M059J (cell line): ENCODE results near the gene PBX3. TPM values are rescaled to one million over a fixed set of nuclear protein-coding genes. Genes with fewer than 3 reads are reported as not detected.
"Not testable (repeated sequence)": the region's sequence is repeated elsewhere in the genome, so short reads cannot be mapped to it uniquely, and the experiment has no call there.

Source experiments
- DNase-seq: peaks from one replicate; pipeline ENCODE4 v3.0.0-alpha.2; 2012; ENCODE audit warnings: low read depth
- total RNA-seq: library from RNA; depleted of rRNA; stranded (reverse); fragments of >200 nt; shearing (Covaris generic); gene quantifications from 2 replicates; pipeline ENCODE4 v1.2.3, GENCODE V29; 2014

PBX3 gene
- total RNA-seq, 1 experiment from 2014 or later, result 71.5 TPM

- DNase-seq, result no peak
Observed at GRCh38 chr9:125774106-125774505, 26.9 kb downstream of the PBX3 start.

DNA sequence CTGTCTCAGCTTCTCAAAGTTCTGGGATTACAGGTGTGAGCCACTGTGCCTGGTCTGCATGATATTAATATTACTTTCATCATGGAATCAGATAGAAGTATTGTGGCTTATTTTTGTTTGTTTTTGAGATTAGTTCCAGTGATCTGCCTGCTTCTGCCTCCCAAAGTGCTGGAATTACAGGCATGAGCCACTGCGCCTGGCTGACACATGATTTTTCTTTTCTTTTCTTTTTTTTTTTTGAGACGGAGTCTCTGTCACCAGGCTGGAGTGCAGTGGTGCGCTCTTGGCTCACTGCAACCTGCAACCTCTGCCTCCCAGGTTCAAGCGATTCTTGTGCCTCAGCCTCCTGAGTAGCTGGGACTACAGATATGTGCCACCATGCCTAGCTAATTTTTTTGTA lies 29.6 kb downstream of the PBX3 start:
- not testable (repeated sequence) for DNase-seq

DNA sequence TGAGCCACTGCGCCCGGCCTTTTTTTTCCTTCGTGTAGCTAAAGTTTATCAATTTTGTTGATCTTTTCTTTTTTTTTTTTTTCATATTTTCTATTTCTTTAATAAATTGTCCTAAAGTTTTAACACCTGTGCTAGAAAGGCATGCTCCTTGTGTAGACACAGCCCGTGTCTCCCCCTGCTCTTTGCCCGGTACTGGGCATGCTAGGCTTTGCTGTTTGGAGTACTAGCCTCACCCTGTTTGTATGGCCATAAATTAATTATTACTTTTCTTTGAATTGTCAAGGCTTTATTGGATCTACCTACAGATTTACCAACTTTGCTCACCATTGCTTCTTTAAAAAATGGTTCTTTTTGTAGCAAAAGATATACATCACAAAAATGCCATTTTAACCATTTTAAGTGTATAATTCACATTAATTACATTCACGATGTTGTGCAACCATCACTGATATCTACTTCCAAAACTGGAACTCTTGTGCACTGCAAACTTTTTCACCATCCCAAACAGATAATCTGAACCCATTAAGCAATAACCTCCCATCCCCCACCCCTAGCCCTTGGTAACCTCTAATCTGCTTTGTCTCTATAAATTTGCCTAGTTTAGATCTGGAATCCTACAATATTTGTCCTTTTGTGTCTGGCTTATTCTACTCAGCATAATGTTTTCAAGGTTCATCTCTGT lies 31.5 kb downstream of the PBX3 start:
- DNase-seq, result not testable (repeated sequence)

GRCh38 chr9:125779220-125779565 lies 32.0 kb downstream of the PBX3 start:
- DNase-seq, result not testable (repeated sequence)

GRCh38 chr9:125782718-125783117 lies 35.5 kb downstream of the PBX3 start:
- no peak for DNase-seq

DNA sequence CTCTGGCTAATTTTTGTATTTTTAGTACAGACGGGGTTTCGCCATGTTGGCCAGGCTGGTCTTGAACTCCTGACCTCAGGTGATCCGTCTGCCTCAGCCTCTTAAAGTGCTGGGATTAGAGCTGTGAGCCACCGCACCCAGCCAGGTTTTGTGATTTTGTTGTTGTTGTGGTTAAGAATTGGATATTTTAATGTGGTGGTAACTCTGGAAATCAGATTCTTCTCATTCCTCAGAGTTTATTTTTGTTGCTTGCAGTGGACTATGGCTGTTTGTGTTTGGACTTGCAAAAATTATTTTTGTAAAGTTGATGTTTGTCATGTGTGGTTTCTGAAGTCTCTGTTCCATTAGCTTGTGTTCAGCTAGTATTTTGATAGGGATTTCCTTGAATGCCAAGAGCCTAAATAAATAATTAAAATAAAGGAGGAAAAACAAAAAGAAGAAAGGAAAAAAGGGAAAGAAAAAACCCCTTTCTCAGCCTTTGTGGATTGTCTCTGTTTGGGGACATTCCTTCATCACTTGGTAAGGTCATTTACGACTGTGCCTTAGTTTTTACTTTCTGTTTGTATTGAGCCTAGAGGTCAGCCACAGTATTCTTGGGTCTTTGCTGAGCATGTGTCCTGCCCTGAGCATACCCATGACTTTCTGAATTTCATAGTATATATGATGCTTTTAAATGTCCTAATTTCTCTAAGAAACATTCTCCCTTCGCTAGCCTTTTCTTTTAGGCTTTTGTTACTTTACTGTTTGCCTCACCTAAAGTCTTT lies 37.3 kb downstream of the PBX3 start:
- DNase-seq, result peak; percentile 86

DNA sequence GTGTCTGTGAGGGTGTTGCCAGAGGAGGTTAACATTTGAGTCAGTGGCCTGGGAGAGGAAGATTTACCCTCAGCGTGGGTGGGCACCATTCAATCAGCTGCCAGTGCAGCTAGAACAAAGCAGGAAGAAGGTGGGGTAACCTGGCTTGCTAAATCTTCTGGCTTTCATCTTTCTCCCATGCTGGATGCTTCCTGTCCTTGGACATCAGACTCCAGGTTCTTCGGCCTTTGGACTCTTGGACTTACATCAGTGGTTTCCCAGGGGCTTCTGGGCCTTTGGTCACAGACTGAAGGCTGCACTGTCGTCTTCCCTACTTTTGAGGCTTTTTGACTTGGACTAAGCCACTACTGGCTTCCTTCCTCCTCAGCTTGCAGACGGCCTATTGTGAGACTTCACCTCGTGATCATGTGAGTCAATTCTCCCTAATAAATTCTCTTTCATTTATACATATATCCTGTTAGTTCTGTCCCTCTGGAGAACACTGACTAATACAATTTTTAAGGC lies 38.1 kb downstream of the PBX3 start:
- no peak for DNase-seq

GRCh38 chr9:125787715-125788114 lies 40.5 kb downstream of the PBX3 start:
- DNase-seq, result no peak

GRCh38 chr9:125789196-125789595 lies 42.0 kb downstream of the PBX3 start:
- no peak for DNase-seq

GRCh38 chr9:125794708-125795107 lies 47.5 kb downstream of the PBX3 start:
- no peak for DNase-seq

- no peak for DNase-seq
Observed at GRCh38 chr9:125795970-125796596, 48.9 kb downstream of the PBX3 start.

DNA sequence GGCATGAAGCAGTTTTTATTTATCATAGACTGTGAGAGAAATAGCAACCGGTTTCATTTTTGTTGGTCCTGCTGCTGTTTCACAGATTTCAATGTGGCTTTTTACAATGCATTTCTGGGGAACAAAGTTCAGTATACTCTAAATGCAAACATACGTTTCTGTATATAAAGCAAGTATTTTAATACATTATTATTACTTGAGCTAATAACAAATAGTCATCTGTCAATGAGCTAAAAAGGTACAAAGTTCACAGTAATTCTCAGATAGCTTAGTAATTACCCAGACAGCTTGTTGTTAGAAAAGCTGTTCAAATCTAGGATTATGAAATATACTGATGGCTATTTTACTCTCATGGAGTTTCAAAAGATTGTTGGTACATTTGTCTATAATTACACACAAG lies 50.8 kb downstream of the PBX3 start:
- no peak for DNase-seq

- no peak for DNase-seq
Observed at GRCh38 chr9:125803526-125803925, 56.4 kb downstream of the PBX3 start.

DNA sequence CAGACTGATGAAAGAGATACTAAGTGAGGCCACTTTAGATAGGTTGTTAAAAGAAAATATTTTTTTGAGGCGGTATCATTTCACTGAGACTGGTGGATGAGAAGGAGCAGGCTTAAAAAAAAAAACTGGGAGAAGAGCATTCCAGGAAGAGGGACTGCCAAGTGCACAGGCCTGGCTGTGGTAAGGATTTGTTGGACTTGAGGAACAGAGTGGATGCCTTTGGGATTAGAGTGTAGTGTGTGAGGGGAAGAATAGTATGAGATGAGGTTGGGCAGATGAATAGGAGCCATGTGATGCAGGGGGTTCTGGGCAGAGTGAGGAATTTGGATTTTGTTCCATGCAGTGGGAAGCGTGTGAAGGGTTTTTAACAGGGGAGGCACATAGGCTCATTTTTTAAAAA lies 57.9 kb downstream of the PBX3 start:
- DNase-seq, result peak; percentile 46

- no peak for DNase-seq
Observed at GRCh38 chr9:125805586-125805985, 58.4 kb downstream of the PBX3 start.

DNA sequence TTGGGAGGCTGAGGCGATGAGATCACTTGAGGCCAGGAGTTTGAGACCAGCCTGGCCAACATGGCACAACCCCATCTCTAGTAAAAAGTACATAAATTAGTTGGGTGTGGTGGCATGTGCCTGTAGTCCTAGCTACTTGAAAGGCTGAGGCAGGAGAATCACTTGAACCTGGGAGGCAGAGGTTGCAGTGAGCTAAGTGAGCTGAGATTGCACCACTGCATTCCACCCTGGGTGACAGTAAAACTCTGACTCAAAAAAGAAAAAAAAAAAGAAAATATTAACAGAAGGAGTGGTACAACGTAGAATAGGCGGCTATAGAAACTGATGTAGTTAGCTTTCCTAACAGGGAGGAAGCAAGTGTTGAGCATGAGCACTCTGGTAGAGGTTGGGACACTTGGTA lies 59.9 kb downstream of the PBX3 start:
- DNase-seq, result no peak

DNA sequence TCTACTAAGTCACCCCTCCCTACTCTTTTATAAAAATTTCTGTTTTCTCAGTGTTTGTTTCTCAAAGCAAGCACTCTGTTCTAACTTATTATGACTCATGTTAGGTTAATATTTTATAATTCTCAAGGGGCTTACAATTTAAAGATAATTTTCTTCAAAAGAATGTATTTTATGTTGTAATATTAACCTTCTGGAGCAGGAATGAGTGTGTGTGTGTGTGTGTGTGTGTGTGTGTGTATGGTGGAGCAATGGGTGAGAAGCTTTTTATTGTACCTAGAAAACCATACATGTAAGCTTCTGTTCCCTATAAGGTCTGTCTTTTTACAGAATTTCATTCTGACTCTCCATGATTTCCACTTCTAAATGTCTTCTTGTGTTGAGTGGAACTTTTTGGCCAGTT lies 63.0 kb downstream of the PBX3 start:
- no peak for DNase-seq

GRCh38 chr9:125811002-125811401 lies 63.8 kb downstream of the PBX3 start:
- DNase-seq, result no peak

DNA sequence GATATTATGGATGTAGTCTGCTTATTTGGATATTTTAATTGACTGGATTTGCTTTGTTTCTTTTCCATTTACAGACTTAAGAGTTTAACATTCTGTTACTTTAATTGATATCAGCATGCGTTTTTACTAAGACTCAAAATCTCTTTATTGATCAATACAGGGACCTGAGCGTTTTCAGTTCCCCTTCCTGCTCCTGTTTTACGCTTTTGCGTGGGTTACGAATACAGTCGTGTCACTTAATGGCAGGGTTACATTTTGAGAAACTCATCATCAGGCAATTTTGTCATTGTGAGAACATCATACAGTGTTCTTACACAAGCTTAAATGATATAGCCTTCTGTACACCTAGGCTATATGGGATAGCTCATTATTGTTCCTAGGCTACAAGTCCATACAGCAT lies 65.2 kb downstream of the PBX3 start:
- DNase-seq, result no peak

- peak; percentile 80 for DNase-seq
Observed at GRCh38 chr9:125815568-125815967, 68.4 kb downstream of the PBX3 start.

DNA sequence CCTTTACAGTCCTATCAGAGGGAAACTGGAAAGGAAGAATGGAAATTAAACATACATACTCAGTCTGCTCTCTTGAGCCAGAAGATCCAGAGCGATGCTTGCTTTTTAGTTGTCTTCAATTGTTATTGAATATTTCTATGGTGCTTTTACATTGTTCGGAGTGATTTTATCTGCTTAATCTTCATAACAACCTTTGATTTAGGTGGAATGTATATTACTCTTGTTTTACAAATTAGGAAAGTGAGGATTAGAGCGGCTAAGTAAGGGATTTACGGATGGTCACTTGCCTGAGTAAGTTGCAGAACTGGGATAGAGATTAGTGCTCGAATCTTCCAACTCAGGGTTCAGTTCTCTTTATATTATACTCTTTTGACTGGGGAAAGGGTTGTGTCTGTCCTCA lies 69.1 kb downstream of the PBX3 start:
- DNase-seq, result no peak

DNA sequence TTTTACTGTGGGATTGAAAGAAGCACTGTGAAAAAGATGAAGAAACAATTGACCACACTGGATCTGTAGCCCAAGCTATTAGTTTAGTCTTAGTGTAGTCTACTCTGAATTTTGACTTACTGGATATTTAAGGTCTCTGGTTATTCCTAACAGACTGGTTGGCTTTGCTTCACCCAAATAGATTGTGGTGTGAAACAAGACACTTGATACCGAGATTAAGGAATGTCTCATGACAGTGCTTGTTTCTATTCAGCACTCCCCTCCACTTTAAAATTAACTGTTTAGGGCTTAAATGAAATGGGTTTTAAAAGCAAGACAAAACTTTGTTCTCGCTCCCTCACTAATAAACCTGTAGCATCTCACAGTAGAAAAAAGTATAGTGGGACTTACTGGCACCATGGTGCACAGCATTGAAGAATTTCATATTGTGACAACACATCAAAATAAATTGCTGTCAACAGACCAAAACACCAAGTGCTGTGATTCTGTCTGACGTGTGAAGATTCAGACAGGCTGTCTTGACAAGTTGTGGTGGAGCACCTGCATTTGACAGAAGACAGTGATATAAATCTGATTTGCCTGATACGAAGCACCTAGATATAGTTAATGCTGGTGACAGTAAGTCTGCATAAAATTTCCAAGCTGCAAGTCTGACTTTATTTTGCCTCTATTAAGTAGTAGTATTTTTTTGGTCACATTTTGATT lies 73.1 kb downstream of the PBX3 start:
- no peak for DNase-seq
